GM10847 (cell line): ENCODE measurements around the gene CCDC157.

ENCODE experiments used
- POLR2A ChIP-seq: IDR thresholded peaks from 2 replicates; pipeline ENCODE4 v1.6.1; 2011; ENCODE audit not compliant: insufficient read length; ENCODE audit errors: extremely low read depth

The CCDC157 gene

GRCh38 chr22:30392661-30393321 is 36.0 kb downstream of the CCDC157 start:
- no peak for TF ChIP-seq POLR2A

GRCh38 chr22:30393322-30393680 is 36.5 kb downstream of the CCDC157 start:
- no peak for TF ChIP-seq POLR2A

DNA sequence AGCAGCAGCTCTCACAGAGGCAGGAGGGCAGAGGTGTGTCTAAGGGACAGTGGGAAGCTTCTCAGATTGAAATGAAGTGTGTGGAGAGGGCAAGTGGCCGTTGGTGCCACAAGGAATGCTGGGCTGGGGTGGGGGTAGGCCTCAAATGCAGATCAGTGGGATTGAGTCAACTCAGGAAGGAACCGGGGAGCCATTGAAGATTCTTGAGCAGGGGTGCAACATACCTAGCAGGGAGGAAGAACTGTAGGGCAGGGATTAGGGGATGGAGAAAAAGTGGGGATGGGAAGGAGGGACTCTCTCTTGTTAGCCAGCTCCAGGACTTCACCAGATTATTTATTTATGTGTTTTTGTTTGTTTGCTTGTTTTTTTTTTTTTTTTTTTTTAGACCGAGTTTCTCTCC is 37.1 kb downstream of the CCDC157 start:
- no peak for TF ChIP-seq POLR2A

DNA sequence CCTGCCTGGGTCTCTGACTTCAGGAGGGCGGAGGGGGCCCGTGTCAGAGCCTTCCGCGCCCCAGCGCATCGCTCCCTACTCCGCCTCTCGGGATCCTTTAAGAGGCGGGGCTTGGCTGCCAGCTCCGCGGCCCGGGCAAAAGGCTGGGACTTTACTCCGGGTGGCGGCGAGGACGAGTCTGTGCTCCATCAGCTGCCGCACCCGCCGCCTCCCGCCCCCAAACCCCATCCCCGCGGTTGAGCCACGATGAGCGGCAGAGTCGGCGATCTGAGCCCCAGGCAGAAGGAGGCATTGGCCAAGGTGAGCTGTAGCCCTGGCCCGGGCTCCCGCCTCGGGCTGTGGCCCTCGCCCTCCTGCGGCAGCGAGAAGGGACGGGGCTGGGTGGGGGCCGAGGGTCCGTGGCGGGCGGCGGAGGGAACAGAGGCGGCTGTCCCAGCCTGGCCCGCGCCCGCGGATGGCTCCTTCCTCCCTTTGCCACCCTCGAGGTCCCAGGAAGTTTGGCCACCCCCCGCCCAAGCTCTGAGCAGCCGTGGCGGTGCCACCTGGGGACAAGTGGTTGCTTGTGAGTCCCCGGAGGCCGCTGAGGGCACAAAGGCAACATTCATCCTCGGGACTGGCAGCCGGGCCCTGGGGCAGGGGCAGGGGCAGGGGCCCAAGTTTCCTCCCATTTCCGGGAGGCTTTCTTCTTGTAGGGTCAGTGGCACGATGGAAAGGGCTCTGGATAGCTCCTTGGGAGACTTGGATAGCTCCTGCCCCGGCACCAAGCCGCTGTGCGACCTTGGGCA is 40.3 kb downstream of the CCDC157 start, which contains the start of gene SEC14L2:
Gene SEC14L2 (plus strand): TSS at position 148 of the 785 bp plus-strand sequence. CDS start 99 bp downstream, at position 247.
- TF ChIP-seq POLR2A: no peak

- no peak for TF ChIP-seq POLR2A
These were observed 41.1 kb downstream of the CCDC157 start for GRCh38 chr22:30397656-30398635.

DNA sequence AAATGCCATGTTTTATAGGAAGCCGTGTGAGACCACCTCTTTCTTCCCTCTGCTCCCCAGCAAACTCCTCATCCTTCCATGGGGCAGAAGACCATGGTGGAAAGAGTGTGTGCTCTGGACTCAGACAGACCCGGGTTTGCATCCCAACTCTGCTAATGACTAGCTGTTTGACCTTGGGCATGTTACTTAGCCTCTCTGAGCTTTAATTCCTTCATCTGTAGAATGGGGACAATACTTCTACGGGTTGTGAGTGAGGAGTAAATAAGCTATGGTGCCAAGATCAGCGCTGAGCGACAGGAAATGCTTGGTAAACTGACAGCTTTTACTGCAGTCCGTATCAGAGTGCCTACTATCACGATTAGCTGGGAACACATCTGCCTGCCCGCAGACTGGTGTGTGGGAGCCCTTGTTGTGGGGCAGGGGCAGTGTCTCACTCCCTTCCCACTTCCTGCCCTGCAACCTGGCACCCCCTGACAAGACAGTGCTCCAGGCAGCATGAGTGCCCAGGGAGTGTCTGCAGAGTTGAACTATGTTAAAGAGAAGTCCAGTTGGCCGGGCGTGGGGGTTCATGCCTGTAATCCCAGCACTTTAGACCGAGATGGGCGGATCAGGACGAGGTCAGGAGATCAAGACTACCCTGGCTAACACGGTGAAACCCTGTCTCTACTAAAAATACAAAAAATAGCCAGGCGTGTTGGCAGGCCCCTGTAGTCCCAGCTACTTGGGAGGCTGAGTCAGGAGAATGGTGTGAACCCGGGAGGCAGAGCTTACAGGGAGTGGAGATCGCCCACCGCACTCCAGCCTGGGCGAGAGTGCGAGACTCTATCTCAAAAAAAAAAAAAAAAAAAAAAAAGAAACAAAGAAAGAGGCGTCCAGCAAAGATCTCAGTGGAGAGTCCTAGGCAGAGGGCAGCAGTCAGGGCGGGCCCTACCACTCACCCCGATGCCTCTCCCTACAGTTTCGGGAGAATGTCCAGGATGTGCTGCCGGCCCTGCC is 42.2 kb downstream of the CCDC157 start:
- no peak for TF ChIP-seq POLR2A

DNA sequence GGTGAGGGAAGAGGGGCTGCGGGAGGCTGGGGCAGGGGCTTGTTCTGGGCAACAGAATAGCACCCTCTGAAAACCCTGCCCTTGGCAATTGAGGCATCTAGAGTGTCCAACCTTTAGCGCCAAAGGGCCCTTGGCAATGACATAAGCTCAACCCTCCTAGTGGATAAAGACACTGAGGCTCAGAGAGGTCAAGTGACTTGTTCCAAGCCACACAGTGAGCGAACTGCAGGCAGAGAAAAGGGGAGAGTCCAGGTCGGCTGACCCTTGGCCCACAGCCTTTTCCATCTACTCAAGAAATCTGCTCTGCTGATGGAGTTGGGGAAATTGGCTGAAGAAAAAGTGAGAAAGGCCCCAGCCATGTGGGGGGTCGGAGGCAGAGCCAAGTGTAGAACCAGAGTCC is 42.9 kb downstream of the CCDC157 start:
- no peak for TF ChIP-seq POLR2A

DNA sequence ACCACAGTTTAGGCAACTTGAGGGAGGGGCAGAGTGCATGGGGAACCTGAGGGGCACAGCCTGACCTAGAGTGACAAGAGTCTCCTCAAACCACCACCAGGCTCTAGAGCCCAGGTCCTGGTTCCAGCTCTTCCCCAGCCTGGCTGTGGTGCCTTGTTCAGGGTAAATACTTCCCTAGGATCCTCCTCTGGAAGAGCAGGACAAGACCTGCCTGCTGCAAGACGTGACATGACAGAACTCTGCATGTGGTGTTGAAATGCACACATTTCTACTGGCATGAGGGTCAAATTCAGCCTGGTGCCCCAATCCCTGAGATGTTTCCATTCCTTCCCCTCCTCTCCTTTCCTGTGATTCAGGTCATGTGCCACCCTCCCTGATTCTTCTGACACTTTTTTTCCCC is 43.4 kb downstream of the CCDC157 start:
- TF ChIP-seq POLR2A: no peak

DNA sequence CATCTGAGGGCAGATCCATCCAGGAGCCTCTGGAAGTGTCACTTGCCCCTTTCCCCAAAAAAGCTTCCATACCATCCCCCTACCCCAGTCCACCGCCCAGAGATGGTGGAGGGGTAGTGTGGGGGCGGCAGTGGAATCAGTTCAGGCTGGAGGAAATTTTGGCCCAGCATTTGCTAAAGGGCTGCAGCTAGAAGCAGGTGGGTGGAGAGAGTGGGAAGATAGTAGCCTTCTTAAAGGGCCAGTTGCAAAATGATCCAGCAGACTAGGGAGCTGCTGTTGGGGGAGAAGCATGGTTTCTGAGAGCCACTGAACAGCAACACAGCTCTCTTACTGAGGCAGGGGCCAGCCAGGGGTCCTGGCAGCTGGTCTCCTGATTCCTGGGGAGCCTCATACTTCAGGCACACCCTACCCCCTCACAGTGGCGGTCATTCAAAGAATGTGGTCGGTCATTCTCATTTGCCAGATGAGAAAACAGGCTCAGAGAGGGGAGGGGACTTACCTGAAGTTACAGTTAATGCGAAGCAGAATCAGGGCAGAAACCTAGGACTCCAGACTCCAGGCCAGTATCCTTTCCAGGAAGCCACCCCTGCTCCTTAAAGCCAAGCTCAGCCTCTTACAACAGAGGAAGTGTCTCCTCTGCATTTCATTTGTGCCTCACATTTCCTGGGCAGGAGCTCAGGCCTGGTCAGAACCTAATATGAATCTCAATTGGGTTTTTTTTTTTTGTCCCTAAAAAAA is 45.4 kb downstream of the CCDC157 start:
- TF ChIP-seq POLR2A: no peak

- TF ChIP-seq POLR2A: no peak
These were observed 47.5 kb downstream of the CCDC157 start for GRCh38 chr22:30404307-30404706.

- TF ChIP-seq POLR2A: no peak
These were observed 48.9 kb downstream of the CCDC157 start for GRCh38 chr22:30405731-30406130.

GRCh38 chr22:30406400-30406799 is 49.6 kb downstream of the CCDC157 start:
- TF ChIP-seq POLR2A: no peak

DNA sequence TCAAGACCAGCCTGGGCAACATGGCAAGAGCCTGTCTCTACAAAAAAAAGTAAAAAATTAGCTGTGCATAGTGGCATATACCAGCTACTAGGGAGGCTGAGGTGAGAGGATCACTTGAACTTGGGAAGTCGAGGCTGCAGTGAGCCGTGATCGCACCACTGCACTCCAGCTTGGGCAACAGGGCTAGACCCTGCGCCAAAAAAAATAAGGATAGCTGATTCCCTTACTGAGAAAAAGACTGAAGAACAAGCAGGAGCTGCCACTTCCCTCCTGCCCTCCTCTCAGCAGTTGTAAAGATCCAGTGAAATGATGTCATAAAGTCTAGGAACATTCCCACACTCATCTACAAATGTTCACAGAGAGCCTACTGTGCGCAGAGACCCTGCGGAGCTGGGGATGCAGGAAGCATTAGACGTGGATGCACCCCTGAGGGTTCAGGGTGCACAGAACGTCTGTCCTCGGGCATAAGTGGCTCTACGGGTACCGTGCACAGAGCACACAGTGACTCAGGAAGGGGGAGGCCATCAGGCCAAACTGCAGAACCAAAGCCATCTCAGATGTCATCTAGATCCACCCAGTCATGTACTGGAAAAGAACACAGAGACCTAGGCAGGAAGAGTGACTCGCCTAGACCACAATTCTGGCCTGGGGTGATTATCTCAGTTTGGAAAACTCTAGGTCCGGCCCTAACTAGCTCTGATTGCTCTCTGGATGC is 51.7 kb downstream of the CCDC157 start:
- TF ChIP-seq POLR2A: no peak

DNA sequence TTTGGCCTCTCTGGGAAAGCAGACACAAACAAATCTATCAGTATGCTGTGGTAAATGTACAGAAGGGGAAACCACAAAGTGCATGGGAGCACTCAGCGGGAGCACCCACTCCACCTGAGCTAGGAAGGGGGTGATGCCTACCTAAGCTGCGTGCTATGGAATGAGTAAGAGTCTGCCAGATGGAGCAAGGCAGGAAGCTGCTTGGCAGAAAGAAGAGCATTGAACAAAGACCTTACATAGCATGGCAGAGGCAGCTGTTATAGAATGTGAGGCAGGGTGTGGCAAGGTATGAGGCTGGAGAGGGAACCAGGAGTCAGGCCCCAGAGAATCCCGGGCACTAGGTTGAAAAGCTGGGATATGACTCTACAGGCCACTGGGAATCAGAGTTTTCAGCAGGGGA is 55.0 kb downstream of the CCDC157 start:
- no peak for TF ChIP-seq POLR2A
